GM19324 (cell line): ENCODE results near the gene CFAP69.
"Not testable (repeated sequence)": the region's sequence is repeated elsewhere in the genome, so short reads cannot be mapped to it uniquely, and the experiment has no call there.

Experiments
- ATAC-seq: cut with Tn5 transposase; IDR thresholded peaks from one replicate; pipeline ENCODE4 v1.9.1; 2021; ENCODE audit warnings: mild to moderate bottlenecking, moderate library complexity; ENCODE audit not compliant: unreplicated experiment, low FRiP score

Gene CFAP69

GRCh38 chr7:90231304-90231703 is 13.7 kb upstream of the CFAP69 start:
- no peak for ATAC-seq

GRCh38 chr7:90232430-90232829 is 12.5 kb upstream of the CFAP69 start:
- no peak for ATAC-seq

- ATAC-seq = no peak
Observed at GRCh38 chr7:90233569-90233968, 11.4 kb upstream of the CFAP69 start.

GRCh38 chr7:90236721-90237289 is 8.2 kb upstream of the CFAP69 start:
- no peak for ATAC-seq

GRCh38 chr7:90238022-90238421 is 7.0 kb upstream of the CFAP69 start:
- no peak for ATAC-seq

GRCh38 chr7:90238583-90238982 is 6.4 kb upstream of the CFAP69 start:
- no peak for ATAC-seq

- ATAC-seq = no peak
Observed at GRCh38 chr7:90239050-90239449, 5.9 kb upstream of the CFAP69 start.

GRCh38 chr7:90239625-90240228 is 5.2 kb upstream of the CFAP69 start:
- ATAC-seq = no peak

- ATAC-seq = peak; percentile 73
Observed at GRCh38 chr7:90242369-90243168, 2.4 kb upstream of the CFAP69 start.

- ATAC-seq = no peak
Observed at GRCh38 chr7:90243556-90243955, 1.4 kb upstream of the CFAP69 start.

GRCh38 chr7:90244565-90244908 is 437 bp upstream of the CFAP69 start:
- no peak for ATAC-seq

- no peak for ATAC-seq
Observed at GRCh38 chr7:90246171-90246570, 1.2 kb downstream of the CFAP69 start.

- no peak for ATAC-seq
Observed at GRCh38 chr7:90248706-90249105, 3.7 kb downstream of the CFAP69 start.

- ATAC-seq = no peak
Observed at GRCh38 chr7:90250601-90251303, 5.8 kb downstream of the CFAP69 start.

- no peak for ATAC-seq
Observed at GRCh38 chr7:90251304-90251635, 6.3 kb downstream of the CFAP69 start.

- not testable (repeated sequence) for ATAC-seq
Observed at GRCh38 chr7:90256011-90256410, 11.0 kb downstream of the CFAP69 start.

- no peak for ATAC-seq
Observed at GRCh38 chr7:90256778-90257177, 11.8 kb downstream of the CFAP69 start.

GRCh38 chr7:90261441-90261840 is 16.5 kb downstream of the CFAP69 start:
- no peak for ATAC-seq

GRCh38 chr7:90262438-90262837 is 17.5 kb downstream of the CFAP69 start:
- ATAC-seq = no peak

GRCh38 chr7:90266808-90267207 is 21.8 kb downstream of the CFAP69 start:
- ATAC-seq = no peak

- no peak for ATAC-seq
Observed at GRCh38 chr7:90267263-90267858, 22.4 kb downstream of the CFAP69 start.
